ENCODE measurements around the gene KRT80.

The KRT80 gene

GRCh38 chr12:52210186-52210924 lies 18.5 kb upstream of the KRT80 start:
- Histone ChIP-seq H3K27ac (ENCODE audit: low read length) (no peak overlapping the region), H3K4me1 (ENCODE audit: control insufficient read depth, insufficient read depth, low read length) (peaks cover 18% of the 10 kb centered on the region)

GRCh38 chr12:52209321-52209720 lies 17.5 kb upstream of the KRT80 start:
- no peak overlapping the region for H3K4me3 ChIP-seq (ENCODE audit: low read length in 2 of 2)
- peaks cover 18% of the 10 kb centered on the region for H3K4me1 ChIP-seq (ENCODE audit: control insufficient read depth, insufficient read depth, low read length)
- peaks cover 2% of the 10 kb centered on the region in 2 donors for H3K27me3 ChIP-seq (ENCODE audit: control insufficient read depth in 1 of 2, insufficient read depth in 2 of 2, low read length in 2 of 2)
- H3K9me3 ChIP-seq (ENCODE audit: control insufficient read depth in 2 of 2, low read length in 2 of 2) = no peaks in the 10 kb centered on the region
- no peak overlapping the region for H3K9ac ChIP-seq (ENCODE audit: low read length in 2 of 2)
- H3K27ac ChIP-seq (ENCODE audit: low read length) = no peak overlapping the region
- no peaks in the 10 kb centered on the region for H3K36me3 ChIP-seq (ENCODE audit: control insufficient read depth in 2 of 2, insufficient read depth in 2 of 2, low read length in 2 of 2)

More at GRCh38 chr12:52210186-52210924, 18.5 kb upstream of the KRT80 start:
- Histone ChIP-seq H3K27me3 (ENCODE audit: control insufficient read depth in 1 of 2, insufficient read depth in 2 of 2, low read length in 2 of 2) (peaks cover 2 to 4% of the 10 kb centered on the region in 2 donors), H3K9ac (ENCODE audit: low read length in 2 of 2) (no peak overlapping the region), H3K36me3 (ENCODE audit: control insufficient read depth in 2 of 2, insufficient read depth in 2 of 2, low read length in 2 of 2) (no peaks in the 10 kb centered on the region), H3K4me3 (ENCODE audit: low read length in 2 of 2) (no peak overlapping the region), H3K9me3 (ENCODE audit: control insufficient read depth in 2 of 2, low read length in 2 of 2) (no peaks in the 10 kb centered on the region)

GRCh38 chr12:52208424-52209165 lies 16.8 kb upstream of the KRT80 start:
- Histone ChIP-seq H3K9ac (ENCODE audit: low read length in 2 of 2) (no peak overlapping the region), H3K4me1 (ENCODE audit: control insufficient read depth, insufficient read depth, low read length) (peaks cover 16% of the 10 kb centered on the region), H3K27ac (ENCODE audit: low read length) (no peak overlapping the region), H3K36me3 (ENCODE audit: control insufficient read depth in 2 of 2, insufficient read depth in 2 of 2, low read length in 2 of 2) (no peaks in the 10 kb centered on the region), H3K9me3 (ENCODE audit: control insufficient read depth in 2 of 2, low read length in 2 of 2) (no peaks in the 10 kb centered on the region), H3K4me3 (ENCODE audit: low read length in 2 of 2) (no peak overlapping the region), H3K27me3 (ENCODE audit: control insufficient read depth in 1 of 2, insufficient read depth in 2 of 2, low read length in 2 of 2) (no peaks in the 10 kb centered on the region)

GRCh38 chr12:52207895-52208294 lies 16.1 kb upstream of the KRT80 start:
- Histone ChIP-seq H3K27ac (ENCODE audit: low read length) (no peak overlapping the region), H3K9ac (ENCODE audit: low read length in 2 of 2) (no peak overlapping the region), H3K36me3 (ENCODE audit: control insufficient read depth in 2 of 2, insufficient read depth in 2 of 2, low read length in 2 of 2) (no peaks in the 10 kb centered on the region), H3K9me3 (ENCODE audit: control insufficient read depth in 2 of 2, low read length in 2 of 2) (no peaks in the 10 kb centered on the region), H3K4me1 (ENCODE audit: control insufficient read depth, insufficient read depth, low read length) (peaks cover 17% of the 10 kb centered on the region), H3K27me3 (ENCODE audit: control insufficient read depth in 1 of 2, insufficient read depth in 2 of 2, low read length in 2 of 2) (no peaks in the 10 kb centered on the region), H3K4me3 (ENCODE audit: low read length in 2 of 2) (no peak overlapping the region)

- Histone ChIP-seq H3K36me3 (ENCODE audit: control insufficient read depth in 2 of 2, insufficient read depth in 2 of 2, low read length in 2 of 2) (no peaks in the 10 kb centered on the region), H3K4me1 (ENCODE audit: control insufficient read depth, insufficient read depth, low read length) (peaks cover 20% of the 10 kb centered on the region), H3K27me3 (ENCODE audit: control insufficient read depth in 1 of 2, insufficient read depth in 2 of 2, low read length in 2 of 2) (no peaks in the 10 kb centered on the region), H3K9ac (ENCODE audit: low read length in 2 of 2) (no peak overlapping the region), H3K4me3 (ENCODE audit: low read length in 2 of 2) (no peak overlapping the region), H3K27ac (ENCODE audit: low read length) (no peak overlapping the region), H3K9me3 (ENCODE audit: control insufficient read depth in 2 of 2, low read length in 2 of 2) (no peaks in the 10 kb centered on the region)
Measured at GRCh38 chr12:52207106-52207505, 15.3 kb upstream of the KRT80 start.

GRCh38 chr12:52206304-52207040 lies 14.7 kb upstream of the KRT80 start:
- Histone ChIP-seq H3K9me3 (ENCODE audit: control insufficient read depth in 2 of 2, low read length in 2 of 2) (no peaks in the 10 kb centered on the region), H3K4me1 (ENCODE audit: control insufficient read depth, insufficient read depth, low read length) (peaks cover 20% of the 10 kb centered on the region), H3K4me3 (ENCODE audit: low read length in 2 of 2) (no peak overlapping the region), H3K36me3 (ENCODE audit: control insufficient read depth in 2 of 2, insufficient read depth in 2 of 2, low read length in 2 of 2) (no peaks in the 10 kb centered on the region), H3K27me3 (ENCODE audit: control insufficient read depth in 1 of 2, insufficient read depth in 2 of 2, low read length in 2 of 2) (no peaks in the 10 kb centered on the region), H3K9ac (ENCODE audit: low read length in 2 of 2) (no peak overlapping the region), H3K27ac (ENCODE audit: low read length) (no peak overlapping the region)

GRCh38 chr12:52205612-52206303 lies 13.9 kb upstream of the KRT80 start:
- H3K9ac ChIP-seq (ENCODE audit: low read length in 2 of 2) = no peak overlapping the region
- no peaks in the 10 kb centered on the region for H3K9me3 ChIP-seq (ENCODE audit: control insufficient read depth in 2 of 2, low read length in 2 of 2)
- no peaks in the 10 kb centered on the region for H3K27me3 ChIP-seq (ENCODE audit: control insufficient read depth in 1 of 2, insufficient read depth in 2 of 2, low read length in 2 of 2)
- H3K4me1 ChIP-seq (ENCODE audit: control insufficient read depth, insufficient read depth, low read length) = peaks cover 20% of the 10 kb centered on the region
- no peak overlapping the region for H3K27ac ChIP-seq (ENCODE audit: low read length)
- no peaks in the 10 kb centered on the region for H3K36me3 ChIP-seq (ENCODE audit: control insufficient read depth in 2 of 2, insufficient read depth in 2 of 2, low read length in 2 of 2)
- no peak overlapping the region for H3K4me3 ChIP-seq (ENCODE audit: low read length in 2 of 2)

GRCh38 chr12:52204931-52205505 lies 13.2 kb upstream of the KRT80 start:
- Histone ChIP-seq H3K27me3 (ENCODE audit: control insufficient read depth in 1 of 2, insufficient read depth in 2 of 2, low read length in 2 of 2) (no peaks in the 10 kb centered on the region), H3K4me3 (ENCODE audit: low read length in 2 of 2) (no peak overlapping the region), H3K4me1 (ENCODE audit: control insufficient read depth, insufficient read depth, low read length) (peaks cover 20% of the 10 kb centered on the region), H3K9me3 (ENCODE audit: control insufficient read depth in 2 of 2, low read length in 2 of 2) (no peaks in the 10 kb centered on the region), H3K9ac (ENCODE audit: low read length in 2 of 2) (no peak overlapping the region), H3K27ac (ENCODE audit: low read length) (no peak overlapping the region), H3K36me3 (ENCODE audit: control insufficient read depth in 2 of 2, insufficient read depth in 2 of 2, low read length in 2 of 2) (no peaks in the 10 kb centered on the region)

GRCh38 chr12:52204095-52204930 lies 12.5 kb upstream of the KRT80 start:
- Histone ChIP-seq H3K36me3 (ENCODE audit: control insufficient read depth in 2 of 2, insufficient read depth in 2 of 2, low read length in 2 of 2) (no peaks in the 10 kb centered on the region), H3K27ac (ENCODE audit: low read length) (no peak overlapping the region), H3K27me3 (ENCODE audit: control insufficient read depth in 1 of 2, insufficient read depth in 2 of 2, low read length in 2 of 2) (no peaks in the 10 kb centered on the region), H3K4me1 (ENCODE audit: control insufficient read depth, insufficient read depth, low read length) (peaks cover 20% of the 10 kb centered on the region), H3K4me3 (ENCODE audit: low read length in 2 of 2) (no peak overlapping the region), H3K9ac (ENCODE audit: low read length in 2 of 2) (no peak overlapping the region), H3K9me3 (ENCODE audit: control insufficient read depth in 2 of 2, low read length in 2 of 2) (no peaks in the 10 kb centered on the region)

Data from stomach smooth muscle (tissue), 2 donors.